ENCODE results near the gene LYRM9.

Gene LYRM9

DNA sequence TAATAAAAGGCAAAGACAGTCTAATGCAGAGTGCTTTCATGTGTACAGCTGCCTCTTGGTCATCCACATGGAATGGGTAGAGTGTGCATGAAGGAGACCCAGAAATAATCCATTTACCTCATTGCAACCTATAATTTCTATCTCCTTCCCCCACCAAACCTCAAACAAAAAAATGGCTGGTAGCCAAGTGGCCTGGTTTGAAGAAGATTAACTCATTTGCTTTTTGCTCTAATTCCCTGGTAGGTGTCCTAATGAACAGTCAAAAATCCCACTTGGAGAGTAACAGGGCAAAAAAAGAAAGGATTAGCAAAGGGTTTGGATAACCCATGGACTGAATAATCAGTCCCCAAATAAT is 13.0 kb upstream of the LYRM9 start:
- DNase-seq (ENCODE audit: low spot score) = no peak
- TF ChIP-seq, protein P1, sequence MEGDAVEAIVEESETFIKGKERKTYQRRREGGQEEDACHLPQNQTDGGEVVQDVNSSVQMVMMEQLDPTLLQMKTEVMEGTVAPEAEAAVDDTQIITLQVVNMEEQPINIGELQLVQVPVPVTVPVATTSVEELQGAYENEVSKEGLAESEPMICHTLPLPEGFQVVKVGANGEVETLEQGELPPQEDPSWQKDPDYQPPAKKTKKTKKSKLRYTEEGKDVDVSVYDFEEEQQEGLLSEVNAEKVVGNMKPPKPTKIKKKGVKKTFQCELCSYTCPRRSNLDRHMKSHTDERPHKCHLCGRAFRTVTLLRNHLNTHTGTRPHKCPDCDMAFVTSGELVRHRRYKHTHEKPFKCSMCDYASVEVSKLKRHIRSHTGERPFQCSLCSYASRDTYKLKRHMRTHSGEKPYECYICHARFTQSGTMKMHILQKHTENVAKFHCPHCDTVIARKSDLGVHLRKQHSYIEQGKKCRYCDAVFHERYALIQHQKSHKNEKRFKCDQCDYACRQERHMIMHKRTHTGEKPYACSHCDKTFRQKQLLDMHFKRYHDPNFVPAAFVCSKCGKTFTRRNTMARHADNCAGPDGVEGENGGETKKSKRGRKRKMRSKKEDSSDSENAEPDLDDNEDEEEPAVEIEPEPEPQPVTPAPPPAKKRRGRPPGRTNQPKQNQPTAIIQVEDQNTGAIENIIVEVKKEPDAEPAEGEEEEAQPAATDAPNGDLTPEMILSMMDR (IDR thresholded peaks at IDR 0.05; ENCODE audit: extremely low read depth, missing control alignments) = no peak

DNA sequence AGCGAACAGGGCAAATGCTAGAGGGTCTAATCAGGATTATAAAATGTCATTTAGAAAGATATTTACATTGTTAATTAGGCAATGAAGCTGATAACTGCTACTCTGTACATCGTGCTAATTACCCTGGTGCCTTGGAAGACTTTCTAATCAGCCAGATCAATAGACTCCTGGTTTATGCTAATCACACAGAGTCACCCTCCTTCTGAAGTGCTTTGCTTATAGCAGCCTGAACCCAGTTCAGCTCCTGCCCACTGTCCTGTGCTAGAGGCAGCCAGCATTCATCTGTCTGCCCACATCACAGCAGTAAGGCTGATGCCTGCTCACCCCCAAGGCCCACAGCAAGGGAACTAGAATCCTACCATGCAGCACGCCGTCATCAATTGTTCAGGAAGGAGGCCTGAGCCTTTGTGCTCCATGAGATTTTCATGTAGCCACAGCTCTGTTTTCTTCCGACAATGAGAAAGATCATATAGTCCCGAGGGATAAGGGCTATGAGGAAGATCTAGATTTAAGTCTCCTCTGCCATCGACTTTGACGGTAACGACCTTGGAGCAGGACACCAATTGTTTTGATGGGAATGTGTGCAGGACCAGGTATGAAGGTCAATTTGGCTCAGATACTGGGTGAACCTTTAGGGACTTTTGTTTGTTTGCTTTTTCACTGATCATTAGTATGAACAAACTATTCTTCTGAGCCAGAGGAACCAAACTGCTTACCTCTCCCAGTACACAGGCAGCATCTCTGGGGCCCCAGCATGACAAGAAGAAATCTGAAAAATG is 12.5 kb upstream of the LYRM9 start:
- TF ChIP-seq, protein P1 (IDR thresholded peaks at IDR 0.05; ENCODE audit: extremely low read depth, missing control alignments) = no peak
- DNase-seq (ENCODE audit: low spot score) = no peak

DNA sequence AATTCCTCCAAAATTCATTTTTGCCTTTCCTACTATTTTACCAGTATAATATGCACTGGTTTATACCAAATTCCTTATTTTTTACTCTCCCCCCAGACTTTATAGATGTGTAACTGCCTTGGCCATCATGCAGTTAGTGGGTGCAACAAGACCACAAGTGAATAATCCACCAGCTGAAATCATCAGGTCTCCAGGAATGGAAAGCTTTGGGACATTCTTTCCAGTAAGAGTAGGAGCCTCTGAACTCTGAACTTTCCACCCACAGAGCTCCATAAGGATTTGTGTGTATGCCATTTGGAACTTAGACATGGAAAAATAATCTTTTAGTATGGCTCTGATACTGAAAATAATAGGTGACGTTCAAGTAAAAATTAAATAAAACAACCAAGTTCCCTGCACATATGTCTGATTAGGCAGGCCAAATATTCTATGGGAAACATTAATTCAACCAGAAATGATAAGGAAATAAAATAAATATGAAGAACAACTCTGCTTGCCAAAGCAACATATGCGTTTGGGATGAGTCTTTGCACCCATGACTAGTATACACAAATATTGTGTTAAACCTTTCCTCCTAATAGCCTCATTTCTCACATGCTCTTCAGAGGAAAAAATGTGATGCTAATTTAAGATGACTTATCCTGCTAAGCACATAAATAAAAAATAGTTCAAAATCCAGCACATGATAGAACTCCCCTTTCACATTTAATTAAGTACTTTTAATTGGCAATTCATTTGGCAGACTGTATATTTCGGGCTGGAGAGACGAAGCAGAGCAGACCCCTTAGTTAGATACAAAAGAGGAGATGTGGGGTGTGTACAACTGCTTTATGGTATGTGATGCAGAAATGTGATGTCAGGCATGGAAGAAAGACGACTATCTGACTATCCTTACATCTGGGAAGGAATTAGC is 11.6 kb upstream of the LYRM9 start:
- TF ChIP-seq, protein P1 (IDR thresholded peaks at IDR 0.05; ENCODE audit: extremely low read depth, missing control alignments) = no peak

DNA sequence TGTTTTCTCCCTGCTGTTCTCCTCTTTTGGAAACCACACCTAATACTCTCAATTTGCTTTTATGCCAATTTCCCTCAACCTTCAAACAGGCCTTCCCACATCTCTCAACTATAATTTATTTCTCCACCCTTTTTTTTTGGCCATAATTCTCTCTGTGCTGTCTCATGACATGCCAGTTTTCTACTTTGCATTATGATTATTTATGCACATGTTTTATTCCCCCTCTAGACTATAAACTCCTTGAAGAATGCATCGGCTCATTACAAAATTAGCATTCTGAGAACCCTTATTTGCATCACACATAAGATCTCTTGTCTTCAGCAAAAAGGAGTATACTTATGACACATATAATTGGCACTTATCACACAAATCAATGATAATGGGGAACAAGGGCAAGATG is 10.9 kb upstream of the LYRM9 start:
- no peak for DNase-seq (ENCODE audit: low spot score)
- TF ChIP-seq, protein P1 (IDR thresholded peaks at IDR 0.05; ENCODE audit: extremely low read depth, missing control alignments) = no peak

More for the DNA sequence above, 11.6 kb upstream of the LYRM9 start:
- DNase-seq (ENCODE audit: low spot score) = no peak

DNA sequence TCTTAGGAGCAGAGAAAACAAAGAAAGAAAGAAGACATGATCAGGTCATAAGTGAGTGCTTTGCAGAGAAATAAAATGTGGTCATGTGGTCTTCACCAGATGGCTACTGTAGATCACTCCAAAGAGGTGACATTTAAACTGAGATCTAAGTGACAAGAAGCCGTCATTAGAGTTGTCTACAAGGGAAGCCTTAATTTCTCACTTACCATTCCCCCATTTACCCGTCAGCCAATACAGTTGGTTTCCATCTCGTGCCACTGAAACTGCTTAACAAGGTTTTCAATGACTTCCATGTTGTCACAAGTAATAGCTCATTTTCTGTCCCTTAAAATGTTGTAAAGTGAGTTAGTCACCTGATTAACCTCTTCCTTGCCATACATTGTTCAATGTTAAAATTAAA is 6.4 kb upstream of the LYRM9 start:
- no peak for DNase-seq (ENCODE audit: low spot score)
- TF ChIP-seq, protein P1 (IDR thresholded peaks at IDR 0.05; ENCODE audit: extremely low read depth, missing control alignments) = no peak

DNA sequence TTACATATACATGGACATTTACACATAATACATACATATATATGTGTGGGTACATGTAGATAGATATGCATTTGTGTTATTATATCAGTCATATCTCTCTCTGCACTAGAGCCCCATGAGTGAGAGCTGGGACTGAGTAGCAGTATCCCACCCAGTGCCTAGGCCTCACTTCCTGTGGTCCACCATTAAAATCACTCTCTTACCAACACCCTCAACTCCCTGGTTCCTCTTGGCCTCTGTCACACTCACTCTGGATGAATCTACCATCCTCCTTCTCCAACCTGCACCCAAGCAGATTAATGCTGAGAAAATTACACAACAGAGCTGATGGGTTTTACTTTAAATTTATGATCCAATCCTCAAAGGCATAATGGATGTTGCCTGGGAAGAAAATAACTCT is 4.9 kb upstream of the LYRM9 start:
- TF ChIP-seq, protein P1 (IDR thresholded peaks at IDR 0.05; ENCODE audit: extremely low read depth, missing control alignments) = no peak
- DNase-seq (ENCODE audit: low spot score) = no peak

DNA sequence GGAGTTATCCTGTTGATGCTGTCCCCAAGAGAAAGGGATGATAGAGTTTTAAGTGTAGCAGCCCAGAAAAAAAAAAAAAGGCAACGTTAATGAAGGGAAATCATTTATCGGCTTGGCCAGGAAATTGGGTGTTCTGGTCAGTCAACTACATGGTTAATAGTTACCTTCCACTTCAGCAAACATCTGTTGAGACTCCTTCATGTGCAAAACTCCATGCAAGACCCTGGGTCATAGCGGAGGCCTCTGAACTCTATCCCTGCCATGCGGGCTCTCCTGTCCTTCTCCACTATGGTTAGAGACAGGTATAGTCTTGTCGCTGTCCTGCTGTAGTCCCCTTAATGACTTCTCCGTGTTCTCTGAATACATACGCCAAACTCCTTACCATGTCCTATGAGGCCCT is 3.5 kb upstream of the LYRM9 start:
- no peak for DNase-seq (ENCODE audit: low spot score)
- TF ChIP-seq, protein P1 (IDR thresholded peaks at IDR 0.05; ENCODE audit: extremely low read depth, missing control alignments) = no peak

Measured in GM20000 (cell line).